GM23338 (cell line): ENCODE data around the gene EPB41L4A.

ENCODE experiments used
- EZH2phosphoT487 ChIP-seq: fragments of 200-600 bp; sonication (generic); IDR thresholded peaks from one replicate; pipeline ENCODE4 v1.8.1; 2018; ENCODE audit warnings: antibody characterized with exemption; ENCODE audit not compliant: unreplicated experiment
- POLR2AphosphoS5 ChIP-seq: IDR thresholded peaks from 2 replicates; pipeline ENCODE4 v1.6.1; 2016; ENCODE audit warnings: antibody characterized with exemption, low read depth
- ZNF114 ChIP-seq: fragments of 250-450 bp; sonication (Bioruptor Pico); IDR thresholded peaks from 2 replicates; pipeline ENCODE4 v1.5.0; 2020; ENCODE audit warnings: mild to moderate bottlenecking, moderate library complexity
- TF ChIP-seq, protein P1 (sequence below), 2 experiments: fragments of 200-600 bp in 1 of 2; sonication (generic) in 1 of 2; conservative IDR thresholded peaks; 2 replicates each; pipeline versions ENCODE4 v1.5.1 to v1.6.1; 2016 to 2017; ENCODE audit warnings: antibody characterized with exemption in 2 of 2, low read depth in 2 of 2, mild to moderate bottlenecking in 2 of 2, moderate library complexity in 1 of 2

DNA sequence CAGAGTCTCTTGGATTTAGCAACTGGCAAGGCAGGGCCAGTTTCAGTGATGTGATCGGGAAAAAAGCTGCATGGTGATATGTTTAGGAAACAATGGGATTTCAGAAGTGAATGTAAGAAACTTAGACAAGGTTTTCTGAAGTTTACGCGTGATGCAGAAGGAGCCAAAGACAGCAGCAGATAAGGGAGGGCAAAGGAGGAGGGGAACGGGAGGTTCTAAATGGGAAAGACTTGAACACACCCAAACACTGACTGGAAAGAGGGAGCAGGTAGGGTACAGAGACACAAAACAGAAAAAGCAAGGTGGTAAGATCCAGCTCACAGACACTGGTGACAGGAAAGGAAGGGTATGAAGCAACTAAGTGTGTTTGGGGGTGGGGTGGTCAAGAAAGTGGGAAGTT is 115.4 kb downstream of the EPB41L4A start:
- TF ChIP-seq EZH2phosphoT487 (no peak), POLR2AphosphoS5 (no peak), ZNF114 (CRISPR knock-in tag) (no peak)
- TF ChIP-seq, protein P1, sequence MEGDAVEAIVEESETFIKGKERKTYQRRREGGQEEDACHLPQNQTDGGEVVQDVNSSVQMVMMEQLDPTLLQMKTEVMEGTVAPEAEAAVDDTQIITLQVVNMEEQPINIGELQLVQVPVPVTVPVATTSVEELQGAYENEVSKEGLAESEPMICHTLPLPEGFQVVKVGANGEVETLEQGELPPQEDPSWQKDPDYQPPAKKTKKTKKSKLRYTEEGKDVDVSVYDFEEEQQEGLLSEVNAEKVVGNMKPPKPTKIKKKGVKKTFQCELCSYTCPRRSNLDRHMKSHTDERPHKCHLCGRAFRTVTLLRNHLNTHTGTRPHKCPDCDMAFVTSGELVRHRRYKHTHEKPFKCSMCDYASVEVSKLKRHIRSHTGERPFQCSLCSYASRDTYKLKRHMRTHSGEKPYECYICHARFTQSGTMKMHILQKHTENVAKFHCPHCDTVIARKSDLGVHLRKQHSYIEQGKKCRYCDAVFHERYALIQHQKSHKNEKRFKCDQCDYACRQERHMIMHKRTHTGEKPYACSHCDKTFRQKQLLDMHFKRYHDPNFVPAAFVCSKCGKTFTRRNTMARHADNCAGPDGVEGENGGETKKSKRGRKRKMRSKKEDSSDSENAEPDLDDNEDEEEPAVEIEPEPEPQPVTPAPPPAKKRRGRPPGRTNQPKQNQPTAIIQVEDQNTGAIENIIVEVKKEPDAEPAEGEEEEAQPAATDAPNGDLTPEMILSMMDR (conservative IDR thresholded peaks at IDR 0.05; ENCODE audit: low read depth in 2 of 2): no peak
